NCI-H2196 (cell line): ENCODE data around the gene IBSP.

Source experiments
- DNase-seq: peaks from one replicate; lab custom pipeline; 2025; ENCODE audit not compliant: unreplicated experiment; lab: John Stamatoyannopoulos, UW

Gene IBSP

DNA sequence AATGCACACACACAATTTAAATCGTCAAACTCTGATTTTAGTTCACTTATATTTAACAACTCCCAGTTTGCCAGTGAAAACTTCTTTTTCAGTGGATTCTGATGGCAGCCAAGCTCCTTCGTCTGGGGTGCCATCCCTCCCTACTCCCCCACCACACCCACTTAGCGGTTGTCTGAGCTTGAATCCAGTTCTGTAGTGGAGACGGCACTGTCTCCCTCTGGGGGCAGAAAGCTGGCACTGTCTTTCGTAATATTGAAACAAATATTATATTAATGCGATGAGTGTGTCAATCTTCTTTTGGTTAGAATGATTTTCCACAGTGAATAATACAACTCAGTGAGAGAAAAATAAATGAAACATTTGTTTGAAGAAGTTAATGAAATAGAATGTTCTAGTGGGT, 38.9 kb downstream of the IBSP start:
- no peak for DNase-seq

DNA sequence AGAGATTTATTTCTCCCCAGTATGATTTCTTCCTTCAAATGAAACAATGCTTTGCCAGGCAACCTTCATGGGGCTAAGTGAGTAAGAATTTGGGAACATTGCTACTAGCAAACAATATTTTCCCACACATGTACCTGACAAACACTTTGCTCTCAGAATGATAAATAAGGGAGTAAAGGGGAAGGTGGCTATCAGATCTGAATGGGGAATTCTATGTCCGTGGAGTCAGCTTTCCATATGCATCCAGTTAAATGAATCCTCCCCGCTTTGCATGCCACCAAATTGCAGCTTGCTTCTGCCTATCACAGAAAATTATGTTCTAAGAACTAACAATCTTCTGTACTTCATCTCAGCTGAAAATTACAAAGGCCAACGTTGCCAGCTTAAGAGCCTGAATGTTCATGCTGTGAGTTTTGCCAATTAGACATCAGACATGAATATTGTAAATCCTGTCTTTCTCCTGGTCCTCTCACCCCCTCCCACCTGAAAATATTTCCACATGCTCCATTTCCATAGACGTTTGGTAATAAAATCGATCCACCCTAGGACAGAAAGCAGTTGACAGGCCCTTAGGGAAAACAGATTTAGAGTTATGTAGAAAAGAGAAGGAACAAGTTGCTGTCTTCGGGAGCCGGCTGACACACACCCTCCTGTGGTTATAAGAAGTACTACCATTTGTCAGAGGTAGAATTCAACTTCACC, 39.7 kb downstream of the IBSP start:
- DNase-seq = no peak

DNA sequence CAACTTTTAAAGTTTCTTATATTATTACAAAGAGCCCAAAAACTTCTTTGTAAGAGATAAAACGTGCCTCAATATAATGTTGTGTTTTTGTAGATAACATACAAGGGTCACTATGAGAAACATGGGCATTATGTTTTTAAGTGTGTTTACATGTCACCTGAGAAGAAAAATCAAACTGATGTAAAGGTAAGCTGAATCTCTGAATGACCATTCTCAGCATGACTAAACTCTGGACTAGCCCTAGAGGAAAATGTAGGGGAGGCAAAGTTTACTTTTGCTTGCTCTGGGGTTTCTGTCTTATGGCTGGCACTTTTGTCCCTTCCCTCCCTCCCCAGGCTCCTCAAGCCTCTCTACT, 40.2 kb downstream of the IBSP start:
- DNase-seq = no peak

DNA sequence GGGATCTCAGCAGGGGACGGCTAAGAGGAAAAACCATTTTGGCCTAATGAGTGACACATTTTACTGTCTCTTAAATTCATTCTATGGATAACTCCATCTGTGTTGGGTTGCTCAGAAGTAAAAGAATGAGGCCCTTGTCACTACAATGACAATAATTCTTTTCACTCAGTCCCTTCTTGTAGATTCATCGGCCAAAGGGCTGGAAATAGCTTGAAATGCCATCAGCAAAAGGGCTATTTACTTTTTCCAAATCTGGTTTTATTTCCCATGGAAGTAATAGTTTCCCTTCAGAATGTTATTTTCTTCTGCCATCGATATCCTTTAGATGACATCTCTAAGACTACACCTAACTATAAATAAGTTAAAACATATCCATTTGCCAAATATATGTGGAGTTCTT, 40.8 kb downstream of the IBSP start:
- no peak for DNase-seq

DNA sequence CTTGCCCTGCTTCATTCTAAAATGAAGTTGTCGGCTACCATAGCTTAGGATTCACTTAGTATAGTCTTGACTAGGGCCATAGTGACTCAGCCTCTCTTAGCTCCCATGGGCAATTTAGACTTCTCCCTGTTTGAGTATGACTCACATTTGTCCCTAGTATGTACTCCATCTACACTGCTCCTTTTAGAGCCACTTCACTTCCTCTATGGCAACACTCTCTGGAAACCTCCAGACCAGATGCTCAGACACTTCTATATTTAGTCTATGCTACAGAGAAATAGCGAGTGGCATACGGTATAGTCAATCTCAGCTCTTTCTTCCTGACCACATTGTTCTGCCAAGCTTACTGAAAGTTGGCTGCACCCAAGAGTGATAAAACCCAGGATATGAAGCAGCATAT, 44.6 kb downstream of the IBSP start:
- no peak for DNase-seq

DNA sequence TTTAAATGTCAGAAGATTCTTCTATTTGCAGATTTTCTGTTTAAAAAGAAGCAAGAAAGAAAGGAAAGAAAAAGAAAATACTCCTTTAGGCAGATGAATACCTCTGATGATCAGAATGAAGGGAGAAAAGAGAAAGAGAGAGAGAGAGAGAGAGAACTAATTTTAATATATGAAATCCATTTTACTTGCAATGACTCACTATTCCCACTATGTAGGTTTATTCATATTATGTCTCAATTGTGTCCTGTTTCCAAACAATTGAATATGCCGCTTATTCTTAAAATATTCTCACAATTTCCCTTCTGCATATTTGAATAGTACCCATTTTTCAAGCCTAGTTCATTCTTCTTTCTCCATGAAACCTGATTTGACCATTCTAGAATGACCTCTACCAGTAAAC, 45.1 kb downstream of the IBSP start:
- DNase-seq = no peak

DNA sequence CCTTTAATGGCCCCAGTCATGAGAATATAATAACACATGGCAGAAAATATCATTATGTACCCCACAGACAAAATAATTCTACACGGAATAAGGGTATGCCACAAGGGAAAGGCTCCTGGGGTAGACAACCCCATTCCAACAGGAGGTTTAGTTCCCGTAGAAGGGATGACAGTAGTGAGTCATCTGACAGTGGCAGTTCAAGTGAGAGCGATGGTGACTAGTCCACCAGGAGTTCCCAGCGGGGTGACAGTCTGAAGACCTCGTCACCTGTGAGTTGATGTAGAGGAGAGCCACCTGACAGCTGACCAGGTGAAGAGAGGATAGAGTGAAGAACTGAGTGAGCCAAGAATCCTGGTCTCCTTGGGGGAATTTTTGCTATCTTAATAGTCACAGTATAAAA, 46.9 kb downstream of the IBSP start:
- no peak for DNase-seq

DNA sequence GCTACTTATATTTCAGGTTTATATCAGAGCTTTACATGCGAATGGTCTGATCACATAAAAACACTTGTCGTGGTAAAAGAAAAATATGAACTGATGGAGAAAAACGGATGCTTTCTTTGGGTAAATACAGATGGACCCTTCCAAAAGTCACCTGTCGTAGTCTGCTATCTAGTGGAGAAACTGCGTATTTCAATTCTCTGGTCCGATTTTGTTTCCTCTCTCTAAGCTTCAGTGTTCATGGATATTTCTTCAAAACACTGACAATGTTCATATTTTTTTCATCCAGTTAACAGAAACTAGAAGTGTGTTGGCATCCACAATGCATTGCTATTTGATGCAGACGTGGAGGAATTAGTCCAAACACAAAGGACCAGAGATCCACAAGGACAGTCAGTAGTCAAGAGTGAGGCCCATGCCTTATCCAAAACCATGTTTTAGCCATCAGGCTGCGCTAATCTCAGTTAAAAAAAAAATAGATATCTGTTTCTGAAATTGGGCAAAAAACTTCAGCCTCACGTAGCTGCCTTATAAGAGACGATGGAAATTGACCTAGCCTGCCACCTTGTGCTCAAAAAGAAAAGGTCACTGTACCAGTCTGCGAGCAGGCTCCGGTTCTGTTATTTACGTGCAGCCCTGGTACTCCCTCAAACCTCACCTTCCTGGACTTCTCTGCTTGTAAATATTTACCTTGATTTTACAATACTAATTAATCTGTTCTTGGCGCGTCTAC, 49.4 kb downstream of the IBSP start:
- peak; percentile 31 for DNase-seq

DNA sequence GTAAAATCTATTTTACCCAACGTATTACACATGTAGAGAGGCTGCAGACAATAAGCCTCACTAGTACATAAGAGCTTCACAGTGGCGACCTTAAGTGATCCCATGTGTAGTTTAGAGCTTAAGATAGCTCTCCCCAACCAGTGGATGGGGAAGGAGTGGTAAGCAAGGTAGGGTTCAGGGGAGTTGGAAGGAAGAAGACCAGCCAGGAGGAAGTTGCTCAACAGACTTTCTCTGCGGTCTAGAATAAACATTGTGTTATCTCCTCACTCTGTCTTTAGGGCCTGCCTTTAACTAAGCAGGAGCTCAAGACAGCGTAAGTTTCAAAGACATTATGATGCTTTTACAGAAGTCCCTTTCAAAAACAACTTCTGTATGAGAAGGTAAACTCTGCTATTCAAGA, 50.3 kb downstream of the IBSP start:
- no peak for DNase-seq

DNA sequence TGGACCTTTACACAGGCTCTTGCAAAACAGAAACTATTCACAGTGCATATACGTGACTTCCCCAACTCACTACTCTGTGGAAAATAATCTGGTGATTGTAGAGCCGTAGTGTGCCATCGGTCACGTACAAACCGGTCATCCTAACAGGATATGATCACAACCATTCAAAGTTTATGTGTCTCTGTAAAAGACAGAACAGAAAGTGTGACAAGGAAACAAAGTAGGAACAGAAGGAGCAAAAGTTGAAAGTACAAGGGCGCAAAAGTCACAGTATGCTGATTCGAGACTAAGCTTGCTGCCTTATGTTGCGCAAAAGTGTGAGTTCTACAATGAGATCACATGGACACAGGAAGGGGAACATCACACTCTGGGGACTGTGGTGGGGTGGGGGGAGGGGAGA, 52.0 kb downstream of the IBSP start:
- no peak for DNase-seq

DNA sequence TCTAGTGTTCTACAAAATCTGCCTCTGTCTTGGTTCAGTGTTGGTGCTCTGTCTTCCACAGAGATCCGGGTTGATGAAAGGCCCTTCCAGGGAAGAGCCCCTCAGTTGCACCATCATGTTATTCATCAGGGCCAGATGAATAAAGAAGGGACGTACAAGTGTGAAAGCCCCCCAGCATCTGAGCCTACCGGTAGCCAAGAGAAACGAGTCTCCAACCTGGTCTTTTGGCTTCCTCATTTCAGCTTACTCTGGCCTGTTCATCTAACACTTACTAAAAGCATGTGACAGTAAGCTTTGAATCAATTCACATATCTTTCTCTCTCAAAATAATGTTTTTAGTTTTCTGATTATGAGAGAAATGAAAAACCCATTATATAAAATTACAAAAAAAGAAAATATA, 52.6 kb downstream of the IBSP start:
- no peak for DNase-seq

DNA sequence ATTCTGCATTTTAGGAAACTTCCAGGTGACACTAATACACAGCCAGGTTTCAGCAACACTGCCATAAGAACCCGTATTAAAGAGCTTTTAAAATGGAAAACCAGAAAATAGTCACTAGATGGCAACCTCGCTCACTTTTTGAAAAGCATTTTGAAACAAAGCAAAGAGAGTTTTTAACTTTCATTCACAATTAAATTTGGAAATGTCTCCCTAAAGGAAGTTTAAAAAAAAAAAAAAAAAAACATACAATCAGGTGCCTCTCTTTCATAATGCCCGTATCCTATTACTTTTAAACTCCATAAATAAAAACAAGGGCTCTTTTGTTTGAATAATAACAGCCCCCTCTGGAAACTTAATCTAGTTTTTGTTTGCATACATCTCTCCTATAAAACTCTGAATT, 53.8 kb downstream of the IBSP start:
- DNase-seq = peak; percentile 13

DNA sequence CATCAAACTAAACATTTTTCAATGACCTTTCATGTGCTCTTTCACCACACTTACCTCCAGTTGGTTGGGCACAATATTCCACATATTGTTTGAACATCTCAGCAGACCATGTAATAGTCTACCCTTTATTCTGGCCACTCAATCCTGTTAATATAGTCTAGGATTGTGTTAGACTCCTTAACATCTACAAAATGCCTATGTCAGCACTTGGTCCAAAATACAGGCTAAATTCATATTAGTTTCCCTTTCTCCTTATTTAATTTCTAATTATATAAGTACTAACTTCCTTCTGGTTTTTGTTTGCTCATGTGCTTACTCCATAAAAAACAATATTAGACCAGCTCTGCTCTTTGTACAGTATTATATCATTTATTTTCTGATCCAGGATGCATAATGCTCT, 54.5 kb downstream of the IBSP start:
- no peak for DNase-seq

DNA sequence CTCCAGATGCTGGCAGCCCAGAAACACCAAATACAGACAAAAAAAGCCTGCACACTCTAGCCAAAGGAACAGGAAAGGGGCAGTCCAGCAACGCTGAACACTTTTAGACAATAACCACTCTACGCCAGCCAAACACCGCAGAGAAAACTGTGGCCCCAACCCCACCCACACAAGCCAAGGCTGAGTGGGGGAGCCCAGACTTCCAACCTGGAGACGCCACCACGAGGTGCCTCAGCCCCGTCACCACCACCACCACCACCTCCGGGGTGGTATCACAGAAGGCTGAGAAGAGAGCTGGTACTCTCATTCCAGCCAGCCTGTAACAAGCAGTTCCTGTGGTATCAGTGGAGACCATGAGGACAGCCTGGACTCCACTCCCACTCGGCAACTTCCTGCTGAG, 56.2 kb downstream of the IBSP start:
- no peak for DNase-seq

DNA sequence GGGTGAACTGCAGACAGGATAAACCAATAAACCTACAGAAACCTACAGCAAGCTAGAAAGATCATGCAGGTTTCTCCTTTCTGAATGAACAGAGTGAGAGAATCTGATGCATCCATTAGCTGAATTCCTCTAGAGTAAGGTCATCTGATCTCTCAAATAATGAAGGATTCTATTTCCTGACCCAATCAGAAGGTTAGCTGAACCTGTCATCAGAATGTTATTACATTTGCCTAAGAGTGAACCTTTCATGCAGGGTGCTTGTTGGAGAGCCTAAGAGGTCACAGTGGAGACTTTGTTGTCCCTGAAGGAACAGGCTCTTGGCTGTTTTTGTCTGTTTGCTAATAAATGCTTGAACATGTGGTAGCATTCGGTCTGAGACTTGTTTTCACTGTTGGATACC, 57.5 kb downstream of the IBSP start:
- DNase-seq = no peak

DNA sequence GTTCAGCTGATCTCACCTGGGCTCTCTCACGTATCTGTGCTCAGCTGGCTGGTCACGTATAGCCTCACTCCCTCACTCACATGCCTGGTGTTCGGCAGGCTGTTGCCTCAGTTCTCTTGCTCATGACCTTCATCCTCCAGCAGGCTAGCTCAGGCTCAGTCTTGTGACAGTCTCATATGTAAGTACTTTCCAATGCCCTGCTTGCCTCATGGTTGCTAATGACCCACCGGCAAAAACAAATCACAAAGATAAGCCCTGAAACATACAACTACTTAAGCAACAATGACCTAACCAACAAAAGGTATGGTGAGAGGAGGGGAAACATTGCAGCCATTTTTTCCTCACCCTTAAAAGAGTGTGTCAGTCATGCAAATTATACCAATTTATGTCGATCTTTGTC, 58.4 kb downstream of the IBSP start:
- no peak for DNase-seq
